Erythroblast (primary cell): ENCODE measurements around the gene PRSS53.

Experiments used
- GATA1 ChIP-seq: IDR thresholded peaks from 2 replicates; pipeline ENCODE4 v1.6.1; 2011; ENCODE audit warnings: low read depth, mild to moderate bottlenecking, control low read depth, low read length, moderate library complexity
- POLR2A ChIP-seq: IDR thresholded peaks from 2 replicates; pipeline ENCODE4 v1.6.1; 2011; ENCODE audit warnings: mild to moderate bottlenecking, low read length

DNA sequence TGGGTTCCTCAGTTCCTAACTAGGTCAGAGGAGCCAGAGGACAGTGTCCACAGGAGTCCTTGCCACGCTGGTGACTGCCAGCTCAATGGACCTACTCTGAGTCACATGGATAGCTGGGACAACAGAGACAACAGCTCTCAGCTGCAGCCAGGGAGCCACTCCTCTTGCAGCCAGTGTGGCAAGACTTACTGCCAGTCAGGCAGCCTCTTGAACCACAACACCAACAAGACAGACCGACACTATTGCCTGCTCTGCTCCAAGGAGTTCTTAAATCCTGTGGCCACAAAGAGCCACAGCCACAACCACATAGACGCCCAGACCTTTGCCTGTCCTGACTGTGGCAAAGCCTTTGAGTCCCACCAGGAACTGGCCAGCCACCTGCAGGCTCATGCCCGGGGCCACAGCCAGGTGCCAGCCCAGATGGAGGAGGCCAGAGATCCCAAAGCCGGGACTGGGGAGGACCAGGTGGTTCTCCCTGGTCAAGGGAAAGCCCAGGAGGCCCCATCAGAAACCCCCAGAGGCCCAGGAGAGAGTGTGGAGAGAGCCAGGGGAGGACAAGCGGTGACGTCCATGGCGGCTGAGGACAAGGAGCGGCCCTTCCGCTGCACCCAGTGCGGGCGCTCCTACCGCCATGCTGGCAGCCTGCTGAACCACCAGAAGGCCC, 7.9 kb downstream of the PRSS53 start:
- TF ChIP-seq POLR2A (no peak), GATA1 (no peak)
